ENCODE data around the gene RPP25L.
"Not testable (repeated sequence)": the region's sequence is repeated elsewhere in the genome, so short reads cannot be mapped to it uniquely, and the experiment has no call there.

Gene RPP25L, protein sequence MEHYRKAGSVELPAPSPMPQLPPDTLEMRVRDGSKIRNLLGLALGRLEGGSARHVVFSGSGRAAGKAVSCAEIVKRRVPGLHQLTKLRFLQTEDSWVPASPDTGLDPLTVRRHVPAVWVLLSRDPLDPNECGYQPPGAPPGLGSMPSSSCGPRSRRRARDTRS

DNA sequence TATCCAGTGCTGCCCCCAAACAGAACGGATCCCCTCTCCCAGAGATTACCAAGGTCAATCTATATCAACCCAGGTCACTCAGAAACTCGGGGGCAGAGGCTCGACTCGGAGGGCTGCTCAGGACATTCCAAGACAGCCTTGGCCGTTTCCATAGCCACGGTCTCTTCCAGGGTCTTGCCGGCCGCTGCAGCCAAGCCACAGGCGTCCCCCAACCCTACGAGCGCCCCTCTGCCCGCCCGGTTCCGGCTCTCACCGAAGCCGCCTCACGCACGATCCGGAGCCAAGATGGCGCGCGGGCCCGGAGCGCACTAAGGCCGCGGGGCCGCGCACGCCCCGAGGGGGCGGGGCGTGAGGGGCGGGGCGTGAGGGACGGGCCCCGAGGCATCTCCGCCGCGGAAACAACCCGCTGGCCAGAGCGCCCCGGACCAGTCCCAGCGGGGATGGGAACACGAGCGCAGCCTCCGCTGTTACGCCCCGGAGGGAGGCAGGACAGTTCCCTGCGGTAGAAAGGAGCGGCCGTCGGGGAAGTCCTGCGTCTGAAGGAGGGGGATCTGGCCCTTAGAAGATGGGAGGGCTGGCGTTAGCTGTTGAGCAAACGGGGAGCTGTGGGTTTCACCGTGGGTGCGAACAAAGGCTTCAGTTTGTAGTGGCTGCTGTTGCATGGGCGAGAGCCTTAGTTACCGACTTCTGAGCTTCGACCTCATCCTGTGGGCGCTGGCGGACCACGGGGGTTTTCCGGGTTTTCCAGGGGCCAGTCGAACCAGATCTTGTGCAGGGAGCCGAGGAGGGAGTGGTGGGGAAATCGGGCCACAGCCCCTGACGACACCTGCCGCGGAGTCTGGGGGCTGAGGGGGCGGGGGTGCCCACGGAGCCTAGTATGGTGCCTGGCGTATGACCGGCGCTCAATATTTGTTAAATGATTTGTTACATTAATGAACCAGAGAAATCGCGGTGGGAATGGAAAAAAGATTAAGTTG is at the start of gene RPP25L:
Gene RPP25L (minus strand): TSS at position 287 of the 977 bp plus-strand sequence. CDS start 801 bp downstream, outside the sequence.
- peak in 1 of 2 donors; percentile 66 for DNase-seq

DNA sequence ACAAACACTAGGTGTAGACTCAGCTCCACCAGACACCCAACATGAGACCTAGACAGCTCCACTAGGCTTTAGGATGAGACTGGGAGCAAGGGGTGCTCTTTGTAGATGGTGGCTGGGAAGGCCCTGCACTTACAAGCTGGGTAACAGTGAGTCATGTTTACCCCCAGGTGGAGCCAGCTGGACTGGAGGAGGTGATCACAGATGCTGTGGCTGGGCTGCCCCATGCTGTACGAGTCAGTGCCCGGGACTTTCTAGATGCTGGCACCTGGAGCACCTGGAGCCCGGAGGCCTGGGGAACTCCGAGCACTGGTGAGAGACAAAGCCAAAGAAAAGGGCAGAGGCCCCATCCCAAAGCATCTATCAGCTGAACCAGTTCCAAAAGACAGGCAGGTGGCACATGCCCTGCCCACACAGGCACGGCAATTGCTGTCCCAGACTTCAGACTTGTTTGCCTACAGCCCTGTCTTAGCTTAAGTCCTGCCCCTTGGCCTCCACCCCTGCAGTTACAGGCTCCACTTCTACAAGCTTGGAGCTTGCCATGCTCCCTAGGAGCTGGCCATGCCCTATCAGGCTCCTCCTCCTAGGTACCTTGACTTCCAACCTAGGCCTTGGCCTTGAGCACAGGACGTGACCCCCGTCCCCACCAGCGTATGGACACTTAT is 47.8 kb upstream of the RPP25L start:
- no peak for DNase-seq

DNA sequence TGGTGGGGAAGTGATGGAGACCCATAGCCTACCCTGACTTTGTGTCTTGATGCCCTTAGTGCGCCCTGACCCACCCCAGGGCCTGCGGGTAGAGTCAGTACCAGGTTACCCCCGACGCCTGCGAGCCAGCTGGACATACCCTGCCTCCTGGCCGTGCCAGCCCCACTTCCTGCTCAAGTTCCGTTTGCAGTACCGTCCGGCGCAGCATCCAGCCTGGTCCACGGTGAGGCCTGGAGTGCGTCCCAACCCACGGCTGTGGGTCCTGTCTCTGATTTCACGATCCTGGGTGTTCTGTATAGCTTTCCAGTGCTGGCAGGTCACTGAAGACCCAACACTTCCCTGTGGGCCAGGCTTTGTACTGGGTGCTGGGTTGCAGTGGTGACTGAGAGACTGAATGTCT is 46.6 kb upstream of the RPP25L start:
- DNase-seq: no peak

DNA sequence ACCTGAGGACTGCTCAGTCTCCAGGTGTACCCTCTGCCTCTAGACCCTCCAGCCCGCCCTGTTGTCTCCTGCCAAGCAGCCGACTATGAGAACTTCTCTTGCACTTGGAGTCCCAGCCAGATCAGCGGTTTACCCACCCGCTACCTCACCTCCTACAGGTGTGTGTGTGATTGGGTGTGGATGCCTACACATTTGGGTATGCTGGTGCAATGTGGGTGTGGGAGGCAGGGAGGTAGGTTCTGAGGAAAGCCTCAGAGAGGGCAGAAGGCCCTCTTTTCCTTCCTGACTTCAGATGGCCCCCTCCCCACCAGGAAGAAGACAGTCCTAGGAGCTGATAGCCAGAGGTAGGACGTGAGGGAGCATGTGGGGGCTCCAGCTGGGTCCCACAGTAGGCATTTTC is 45.1 kb upstream of the RPP25L start:
- no peak for DNase-seq

DNA sequence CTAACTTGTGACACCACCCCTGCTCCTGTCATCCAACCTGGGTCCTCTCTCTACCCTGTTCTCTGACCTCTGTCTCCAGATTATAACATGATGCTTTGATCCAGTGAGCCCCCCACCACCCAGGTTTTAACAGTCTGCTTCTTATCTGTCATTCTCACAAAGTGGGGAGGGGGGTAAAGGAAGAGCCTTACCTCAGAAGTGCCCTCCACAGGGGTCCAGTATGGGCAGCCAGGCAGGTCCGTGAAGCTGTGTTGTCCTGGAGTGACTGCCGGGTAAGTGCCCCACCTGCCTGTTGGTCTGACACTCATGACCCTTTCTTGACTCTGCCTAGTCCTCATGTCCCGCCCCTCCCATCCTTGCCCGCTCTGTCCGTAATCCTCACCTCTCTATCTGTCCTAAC is 43.5 kb upstream of the RPP25L start:
- DNase-seq: no peak

DNA sequence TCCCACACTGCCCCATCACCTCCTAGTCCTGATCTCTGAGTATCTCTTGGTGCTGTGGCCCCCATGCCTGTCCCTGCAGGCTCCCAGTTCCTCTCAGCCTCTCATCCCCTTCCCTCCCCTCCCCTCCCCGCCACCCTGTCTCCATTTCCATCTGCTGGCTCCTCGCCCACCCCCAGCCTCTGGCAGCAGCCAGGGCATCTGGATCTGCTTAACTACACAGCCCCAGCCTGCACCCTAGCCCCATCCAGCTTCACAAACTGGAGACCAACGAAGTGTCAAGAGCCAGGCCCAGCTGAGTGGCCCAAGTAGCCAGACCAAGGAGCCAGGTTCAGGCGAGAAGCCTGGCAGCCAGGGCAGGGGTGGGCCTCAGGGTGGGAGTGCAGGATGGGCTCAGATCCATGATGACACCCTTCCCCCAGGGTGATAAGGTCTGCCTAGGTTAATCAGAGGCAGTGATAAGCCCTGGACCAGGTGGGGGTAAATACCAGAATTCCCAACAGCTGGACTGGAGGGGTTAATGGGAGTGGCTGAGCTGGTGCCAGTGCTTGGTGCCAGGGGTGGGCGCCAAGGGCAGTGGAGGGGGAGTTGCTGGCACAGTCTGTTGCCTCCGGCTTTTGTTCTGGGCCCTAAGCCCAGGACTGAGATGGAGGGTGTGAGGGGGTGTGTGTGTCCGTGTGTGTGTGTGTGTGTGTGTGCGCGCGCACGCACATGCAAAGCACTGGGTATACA is 42.6 kb upstream of the RPP25L start:
- DNase-seq: no peak

DNA sequence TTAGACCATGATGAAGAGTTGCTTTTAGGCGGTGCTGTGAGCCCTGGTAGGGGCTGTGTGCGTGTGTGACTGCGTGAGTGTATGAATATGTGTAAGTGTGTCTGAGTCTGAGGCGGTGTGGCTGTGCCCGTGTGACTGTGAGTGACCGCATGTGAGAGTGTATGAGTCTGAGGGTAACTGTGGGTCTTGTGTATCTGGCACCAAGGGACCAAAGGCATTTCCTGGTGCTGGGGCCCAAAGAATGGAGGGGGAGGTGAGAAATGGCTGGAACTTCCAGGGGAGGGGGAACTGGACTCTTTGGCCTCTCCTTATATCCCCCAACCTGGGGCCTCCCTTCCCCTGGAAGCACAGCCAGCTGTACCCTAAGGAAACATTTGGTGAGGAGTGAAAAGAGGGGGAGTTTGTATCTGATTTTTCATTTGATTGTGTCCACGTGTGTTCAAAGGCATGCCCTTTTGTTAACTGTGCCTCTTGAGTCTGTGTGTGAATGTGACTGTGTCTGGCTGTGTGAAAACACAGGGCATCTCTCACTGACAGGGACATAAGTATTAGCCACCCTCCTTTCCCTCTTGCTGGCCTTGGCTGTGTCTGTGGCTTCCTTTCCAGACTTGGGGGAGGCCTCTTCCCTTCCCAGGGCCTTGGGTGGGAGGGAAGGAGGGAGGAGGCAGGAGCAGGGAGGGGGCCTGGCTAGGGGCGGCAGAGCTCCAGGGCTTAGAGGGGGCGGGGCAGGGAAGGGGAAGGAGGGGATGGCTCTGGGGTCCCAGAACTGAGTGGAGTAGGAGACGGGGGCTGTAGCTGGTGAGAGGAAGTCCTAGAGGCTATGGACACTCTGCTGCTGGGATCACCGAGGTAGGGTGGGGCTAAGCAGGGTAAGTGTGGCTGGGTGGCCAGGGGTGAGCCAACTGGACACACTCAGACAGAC is 41.5 kb upstream of the RPP25L start:
- no peak for DNase-seq

DNA sequence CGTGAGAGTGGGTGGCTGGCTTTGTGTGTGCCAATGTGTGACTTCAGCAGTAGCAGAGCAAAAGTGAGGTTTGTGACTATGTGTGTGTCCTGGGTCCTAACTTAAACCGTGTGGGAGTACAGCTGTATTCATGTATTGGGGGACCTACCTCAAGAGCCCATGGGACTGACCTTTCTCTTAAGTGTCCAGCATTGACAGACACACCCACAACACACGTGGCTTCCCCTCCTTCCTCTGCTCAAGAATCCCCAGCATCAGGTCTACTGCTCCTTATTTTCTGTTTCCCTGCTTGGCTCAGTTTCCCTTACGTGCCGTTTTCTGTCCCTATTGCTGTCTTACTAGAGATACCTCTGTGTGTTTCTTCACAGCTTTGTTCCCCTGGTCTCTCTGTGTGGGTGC is 40.7 kb upstream of the RPP25L start:
- no peak for DNase-seq

DNA sequence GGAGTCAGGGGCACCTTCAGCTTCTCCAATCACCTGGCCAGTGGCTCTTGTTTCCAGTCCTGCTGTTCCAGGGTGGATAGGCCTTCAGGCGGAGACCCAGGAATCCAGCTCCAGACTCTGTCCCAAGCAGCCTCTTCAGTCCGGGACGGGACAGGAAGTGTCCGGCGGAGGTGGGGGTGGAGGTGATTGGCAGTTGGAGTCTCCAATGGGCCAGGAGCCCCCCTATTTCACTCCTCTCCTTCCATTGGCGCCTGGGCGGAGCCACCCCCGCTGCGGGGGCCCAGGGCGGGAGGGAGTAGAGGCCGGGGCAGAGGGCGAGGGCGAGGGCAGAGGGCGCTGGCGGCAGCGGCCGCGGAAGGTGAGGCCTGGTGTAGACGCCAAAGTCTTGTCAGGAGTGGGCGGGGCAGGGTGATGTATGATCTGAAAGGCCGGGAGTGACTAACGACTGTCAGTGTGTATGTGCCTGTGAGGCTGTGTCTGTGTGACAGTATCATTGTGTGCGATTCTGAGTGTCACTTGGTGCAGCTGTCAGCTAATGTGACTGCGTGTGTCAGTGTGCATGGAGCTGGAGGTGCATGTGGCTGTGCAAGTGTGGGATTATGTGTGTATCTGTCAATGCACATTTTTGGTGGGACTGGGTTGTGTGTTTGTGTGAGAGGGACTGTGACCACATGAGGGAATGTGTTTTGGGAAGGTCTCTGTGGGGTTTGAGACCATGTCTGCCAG is 40.1 kb upstream of the RPP25L start, which contains the start of gene IL11RA:
Gene IL11RA (plus strand): TSS at position 310 of the 726 bp plus-strand sequence. CDS start 3,033 bp downstream, outside the sequence.
- no peak for DNase-seq

DNA sequence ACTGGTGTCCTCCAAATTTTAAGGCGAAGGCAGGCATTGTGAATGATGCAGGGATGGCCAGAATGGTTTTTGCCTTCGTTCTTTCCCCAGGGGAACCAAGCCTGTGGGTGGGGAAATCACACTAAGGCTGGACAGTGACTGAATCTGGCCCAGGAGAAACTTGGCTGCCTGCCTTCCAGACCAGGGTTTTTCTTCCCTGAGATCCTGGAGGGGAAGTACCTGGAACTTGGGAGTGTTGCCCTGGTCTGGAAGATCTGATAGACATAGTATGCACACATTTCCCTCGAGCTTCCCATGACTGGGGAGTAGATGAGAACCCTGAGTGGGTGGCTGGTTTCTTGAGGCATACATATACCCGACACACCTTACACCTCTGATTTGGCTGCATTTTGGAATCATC is 39.4 kb upstream of the RPP25L start:
- no peak for DNase-seq

DNA sequence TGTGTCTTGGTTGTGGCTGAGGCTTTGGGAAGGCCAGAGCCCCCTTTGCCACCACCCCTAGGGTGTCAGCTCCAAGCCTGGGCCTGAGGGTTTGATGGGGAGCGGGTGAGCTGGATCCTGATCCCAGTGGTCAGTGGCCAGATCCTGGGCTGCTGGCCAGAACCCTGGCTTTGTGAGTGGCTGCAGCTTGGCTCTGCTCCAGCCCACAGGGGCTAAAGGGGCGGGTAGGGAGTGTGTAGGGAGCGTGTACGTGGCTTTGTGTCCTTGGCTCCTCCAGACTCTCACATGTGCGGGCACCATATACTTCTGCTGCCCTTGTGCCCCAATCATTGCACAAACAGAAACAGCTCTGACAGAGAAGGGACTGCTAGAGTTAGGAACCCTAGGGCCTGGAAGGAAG is 38.9 kb upstream of the RPP25L start:
- DNase-seq: no peak

DNA sequence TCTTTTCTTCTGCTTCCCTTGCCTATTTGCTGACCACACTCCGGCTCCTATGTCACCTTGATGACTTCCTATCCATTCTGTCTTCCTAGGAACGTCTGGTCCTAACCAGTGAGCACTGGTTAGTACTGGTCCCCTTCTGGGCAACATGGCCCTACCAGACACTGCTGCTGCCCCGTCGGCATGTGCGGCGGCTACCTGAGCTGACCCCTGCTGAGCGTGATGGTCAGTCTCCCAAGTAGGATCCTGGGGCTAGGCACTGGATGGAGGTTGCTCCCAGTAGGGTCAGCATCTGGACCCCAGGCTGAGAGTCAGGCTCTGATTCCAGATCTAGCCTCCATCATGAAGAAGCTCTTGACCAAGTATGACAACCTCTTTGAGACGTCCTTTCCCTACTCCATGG is 36.8 kb upstream of the RPP25L start:
- no peak for DNase-seq

DNA sequence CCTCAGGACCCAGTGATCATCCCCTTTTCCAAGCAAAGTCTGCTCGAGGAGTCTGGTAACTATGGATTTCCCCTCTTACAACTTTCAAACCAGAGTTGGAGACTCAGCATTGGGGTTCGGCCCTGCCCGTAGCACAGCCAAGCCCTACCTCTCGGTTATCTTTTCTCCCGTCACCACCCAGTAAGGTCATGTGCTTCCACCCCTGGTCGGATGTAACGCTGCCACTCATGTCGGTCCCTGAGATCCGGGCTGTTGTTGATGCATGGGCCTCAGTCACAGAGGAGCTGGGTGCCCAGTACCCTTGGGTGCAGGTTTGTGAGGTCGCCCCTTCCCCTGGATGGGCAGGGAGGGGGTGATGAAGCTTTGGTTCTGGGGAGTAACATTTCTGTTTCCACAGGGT is 35.8 kb upstream of the RPP25L start:
- no peak for DNase-seq

DNA sequence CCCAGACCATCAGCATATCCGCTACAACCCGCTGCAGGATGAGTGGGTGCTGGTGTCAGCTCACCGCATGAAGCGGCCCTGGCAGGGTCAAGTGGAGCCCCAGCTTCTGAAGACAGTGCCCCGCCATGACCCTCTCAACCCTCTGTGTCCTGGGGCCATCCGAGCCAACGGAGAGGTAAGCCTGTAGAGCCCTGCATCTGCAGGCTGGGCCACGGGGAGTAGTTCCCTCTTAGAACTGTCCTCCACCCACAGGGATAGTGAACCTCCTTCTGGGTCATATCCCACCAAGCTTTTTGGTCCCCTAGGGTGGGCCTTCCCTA is 35.1 kb upstream of the RPP25L start:
- DNase-seq: no peak

DNA sequence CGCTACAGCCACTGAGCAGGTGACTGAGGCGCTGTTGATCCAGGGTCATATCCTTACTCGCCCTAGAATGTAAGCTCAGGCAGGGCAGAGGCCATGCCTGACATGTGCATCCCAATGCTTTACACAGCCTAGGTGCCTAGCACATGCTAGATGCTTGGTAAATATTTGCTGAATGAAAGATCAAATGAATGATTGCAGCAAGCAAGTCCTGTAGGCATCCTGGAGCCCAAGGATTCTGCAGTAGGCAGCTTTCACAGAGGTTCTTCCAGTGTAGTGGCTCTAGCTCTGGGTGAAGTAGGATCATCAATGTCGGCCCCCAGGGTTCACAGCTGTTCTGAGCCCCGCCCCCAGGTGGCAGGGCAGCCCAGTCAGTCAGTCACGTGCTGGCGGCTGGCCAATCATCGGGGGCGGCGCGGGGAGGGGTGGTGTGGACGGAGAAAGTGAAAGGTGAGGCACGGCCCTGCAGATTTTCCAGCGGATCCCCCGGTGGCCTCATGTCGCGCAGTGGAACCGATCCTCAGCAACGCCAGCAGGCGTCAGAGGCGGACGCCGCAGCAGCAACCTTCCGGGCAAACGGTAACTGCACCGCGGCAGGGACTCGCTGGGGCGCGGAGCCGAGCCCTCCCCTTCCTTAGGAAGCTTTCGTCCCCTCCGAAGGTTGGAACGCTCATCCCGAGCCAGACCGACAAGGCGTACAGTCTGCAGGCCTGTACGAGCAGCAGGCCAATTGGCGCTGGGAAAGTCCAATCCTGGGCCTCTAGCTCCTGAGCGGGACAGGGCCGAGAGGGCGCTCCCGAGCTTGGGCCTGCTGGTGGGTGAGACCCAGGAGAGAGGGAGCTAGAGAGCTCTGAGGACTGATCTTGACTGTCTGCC is 34.5 kb upstream of the RPP25L start, which contains the start of gene GALT:
Gene GALT (plus strand): TSS at position 465 of the 873 bp plus-strand sequence. CDS start 30 bp downstream, at position 495.
- DNase-seq: peak; percentile 75 to 90

DNA sequence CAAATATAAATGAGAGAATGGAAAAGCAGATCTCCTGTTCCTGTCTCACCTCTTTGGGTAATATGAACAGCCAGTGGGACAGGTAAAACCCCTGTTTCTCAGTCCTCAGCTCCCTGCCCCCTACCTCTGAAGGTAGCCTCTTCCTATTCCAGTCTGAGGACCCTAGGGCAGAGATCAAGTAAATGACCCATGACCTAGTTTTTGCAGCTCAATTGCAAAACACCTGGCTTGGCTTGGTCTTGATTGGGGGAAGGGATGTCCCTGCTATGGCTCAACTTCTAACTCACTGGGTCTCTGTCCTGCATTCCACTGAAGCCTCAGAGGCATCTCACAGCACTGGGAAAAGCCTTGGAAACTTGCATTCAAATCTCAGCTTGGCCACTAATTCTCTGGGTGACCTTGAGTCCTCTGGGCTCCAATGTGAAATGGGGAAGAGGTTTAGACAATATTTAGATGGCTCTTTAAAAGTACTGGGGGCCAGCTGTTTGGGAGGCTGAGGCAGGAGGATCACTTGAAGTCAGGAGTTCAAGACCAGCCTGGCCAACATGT is 32.9 kb upstream of the RPP25L start:
- DNase-seq: no peak

DNA sequence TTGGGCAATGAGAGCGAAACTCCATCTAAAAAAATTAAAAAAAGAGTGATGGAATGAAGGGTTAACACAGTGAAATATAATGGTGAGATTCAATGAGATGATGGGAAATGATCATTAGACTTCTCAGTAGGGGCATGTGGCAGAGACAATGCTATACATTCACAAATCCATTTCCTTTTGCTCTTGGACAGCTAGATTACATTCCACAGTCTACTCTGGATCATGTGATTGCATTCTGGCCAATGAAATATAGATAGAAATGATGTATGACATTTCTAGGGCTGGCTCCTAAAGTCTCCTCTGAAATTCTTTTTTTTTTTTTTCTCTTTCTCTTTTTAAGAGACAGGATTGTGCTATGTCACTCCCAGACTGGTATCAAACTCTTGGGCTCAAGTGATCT is 30.8 kb upstream of the RPP25L start:
- no peak for DNase-seq

DNA sequence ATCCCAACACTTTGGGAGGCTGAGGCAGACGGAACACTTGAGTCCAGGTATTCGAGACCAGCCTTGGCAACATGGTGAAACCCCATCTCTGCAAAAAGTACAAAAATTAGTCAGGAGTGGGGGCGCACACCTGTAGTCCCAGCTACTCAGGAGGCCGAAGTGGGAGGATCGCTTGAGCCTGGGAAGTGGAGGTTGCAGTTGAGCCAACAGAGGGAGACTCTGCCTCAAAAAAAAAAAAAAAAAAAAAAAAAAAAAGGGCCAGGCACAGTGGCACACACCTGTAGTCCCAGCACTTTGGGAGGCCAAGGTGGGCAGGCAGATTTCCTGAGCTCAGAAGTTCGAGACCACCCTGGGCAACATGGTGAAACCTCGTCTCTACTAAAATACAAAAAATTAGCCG is 27.4 kb upstream of the RPP25L start:
- DNase-seq: not testable (repeated sequence)

DNA sequence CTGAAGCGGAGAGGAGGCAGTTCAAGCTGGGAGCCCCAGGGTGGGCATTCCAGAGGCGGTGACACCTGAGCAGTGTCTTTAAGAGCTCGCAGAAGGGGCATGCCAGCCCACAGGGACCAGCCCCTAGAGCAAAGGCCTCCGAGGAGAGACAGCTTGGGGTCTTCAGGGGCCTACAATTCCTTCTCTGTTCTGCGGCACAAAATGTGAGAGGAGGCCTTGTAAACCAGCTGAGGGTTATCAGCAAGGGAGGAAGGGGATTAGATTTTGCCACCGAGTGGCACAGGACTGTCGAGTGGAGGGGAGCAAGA is 26.2 kb upstream of the RPP25L start:
- DNase-seq: no peak
